IPS-18a (cell line): ENCODE data around the gene SPRED2.

Experiments used
- H3K27ac ChIP-seq: one replicate; pipeline ENCODE4 v1.5.1; 2013; ENCODE audit warnings: low read length
- H3K27me3 ChIP-seq: one replicate; pipeline ENCODE4 v1.6.1; 2013; ENCODE audit warnings: mild to moderate bottlenecking, low read length; ENCODE audit not compliant: control insufficient read depth, insufficient read depth
- H3K36me3 ChIP-seq: one replicate; pipeline ENCODE4 v1.6.1; 2013; ENCODE audit warnings: low read depth, low read length; ENCODE audit not compliant: control insufficient read depth
- H3K4me1 ChIP-seq: one replicate; pipeline ENCODE4 v1.6.1; 2013; ENCODE audit warnings: low read depth, low read length; ENCODE audit not compliant: control insufficient read depth
- H3K4me3 ChIP-seq: one replicate; pipeline ENCODE4 v1.5.1; 2013; ENCODE audit warnings: low read length
- H3K9ac ChIP-seq: one replicate; pipeline ENCODE4 v1.6.1; 2013; ENCODE audit warnings: mild to moderate bottlenecking, low read length, moderate library complexity
- H3K9me3 ChIP-seq: one replicate; pipeline ENCODE4 v1.6.1; 2013; ENCODE audit warnings: low read depth, low read length; ENCODE audit not compliant: control insufficient read depth

The SPRED2 gene

DNA sequence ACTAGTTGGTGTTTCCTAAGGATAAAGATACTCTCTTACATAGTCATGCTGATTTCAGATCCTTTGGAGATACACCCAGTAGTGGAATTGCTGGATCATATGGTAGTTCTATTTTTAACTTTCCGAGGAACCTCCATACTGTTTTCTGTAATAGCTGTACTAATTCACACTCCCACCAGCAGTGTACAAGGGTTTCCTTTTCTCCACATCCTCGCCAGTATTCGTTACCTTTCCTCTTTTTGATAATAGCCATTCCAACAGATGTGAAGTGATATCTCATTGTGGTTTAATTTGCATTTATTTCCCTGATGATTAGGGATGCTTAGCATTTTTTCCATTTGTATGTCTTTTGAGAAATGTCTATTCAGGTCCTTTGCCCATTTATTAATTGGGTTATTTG is 170.7 kb downstream of the SPRED2 start:
- Histone ChIP-seq H3K27me3 (no peaks in the 10 kb centered on the region), H3K9me3 (no peaks in the 10 kb centered on the region), H3K4me3 (no peak overlapping the region), H3K9ac (no peak overlapping the region), H3K36me3 (peaks cover 16% of the 10 kb centered on the region), H3K4me1 (no peaks in the 10 kb centered on the region), H3K27ac (no peak overlapping the region)
